ENCODE measurements around the gene APBB3.

Gene APBB3

GRCh38 chr5:140570058-140570457 is 5.7 kb upstream of the APBB3 start:
- in situ Hi-C loops (cut with MboI; ENCODE audit: low pct_unique_long_range_greater_than_20kb, low sequenced_read_pairs, unreplicated experiment) = no loop called here
- TF ChIP-seq CTCF (IDR thresholded peaks at IDR 0.05; ENCODE audit: extremely low read depth, insufficient read depth, missing control alignments) = no peak
- no peak for DNase-seq (ENCODE audit: low spot score)

GRCh38 chr5:140569197-140569596 is 4.8 kb upstream of the APBB3 start:
- no peak for TF ChIP-seq CTCF (IDR thresholded peaks at IDR 0.05; ENCODE audit: extremely low read depth, insufficient read depth, missing control alignments)
- in situ Hi-C loops (cut with MboI; ENCODE audit: low pct_unique_long_range_greater_than_20kb, low sequenced_read_pairs, unreplicated experiment) = no loop called here
- no peak for DNase-seq (ENCODE audit: low spot score)

GRCh38 chr5:140568443-140569063 is 4.2 kb upstream of the APBB3 start:
- no peak for TF ChIP-seq CTCF (IDR thresholded peaks at IDR 0.05; ENCODE audit: extremely low read depth, insufficient read depth, missing control alignments)
- in situ Hi-C loops (cut with MboI; ENCODE audit: low pct_unique_long_range_greater_than_20kb, low sequenced_read_pairs, unreplicated experiment) = no loop called here
- no peak for DNase-seq (ENCODE audit: low spot score)

GRCh38 chr5:140567871-140568270 is 3.5 kb upstream of the APBB3 start:
- no peak for TF ChIP-seq CTCF (IDR thresholded peaks at IDR 0.05; ENCODE audit: extremely low read depth, insufficient read depth, missing control alignments)
- no peak for DNase-seq (ENCODE audit: low spot score)
- in situ Hi-C loops (cut with MboI; ENCODE audit: low pct_unique_long_range_greater_than_20kb, low sequenced_read_pairs, unreplicated experiment) = no loop called here

- DNase-seq (ENCODE audit: low spot score) = no peak
- TF ChIP-seq CTCF (IDR thresholded peaks at IDR 0.05; ENCODE audit: extremely low read depth, insufficient read depth, missing control alignments) = no peak
- in situ Hi-C loops (cut with MboI; ENCODE audit: low pct_unique_long_range_greater_than_20kb, low sequenced_read_pairs, unreplicated experiment) = no loop called here
These were observed 2.9 kb upstream of the APBB3 start for GRCh38 chr5:140567136-140567818.

GRCh38 chr5:140566665-140567064 is 2.3 kb upstream of the APBB3 start:
- TF ChIP-seq CTCF (IDR thresholded peaks at IDR 0.05; ENCODE audit: extremely low read depth, insufficient read depth, missing control alignments) = no peak
- in situ Hi-C loops (cut with MboI; ENCODE audit: low pct_unique_long_range_greater_than_20kb, low sequenced_read_pairs, unreplicated experiment) = no loop called here

More at GRCh38 chr5:140566665-140567064, 2.3 kb upstream of the APBB3 start:
- no peak for DNase-seq (ENCODE audit: low spot score)

Measured in GM13977 (cell line).